GM19043 (cell line): ENCODE measurements around the gene TRAPPC3.
"Not testable (repeated sequence)": the region's sequence is repeated elsewhere in the genome, so short reads cannot be mapped to it uniquely, and the experiment has no call there.

Source experiments
- ATAC-seq: cut with Tn5 transposase; IDR thresholded peaks from one replicate; pipeline ENCODE4 v1.9.1; 2021; ENCODE audit warnings: low read depth; ENCODE audit not compliant: unreplicated experiment

Gene TRAPPC3

GRCh38 chr1:36166938-36167905 is 17.9 kb upstream of the TRAPPC3 start:
- no peak for ATAC-seq

- ATAC-seq = no peak
These were observed 16.9 kb upstream of the TRAPPC3 start for GRCh38 chr1:36166136-36166535.

- no peak for ATAC-seq
These were observed 15.9 kb upstream of the TRAPPC3 start for GRCh38 chr1:36165145-36165544.

- ATAC-seq = no peak
These were observed 15.1 kb upstream of the TRAPPC3 start for GRCh38 chr1:36164361-36164760.

- ATAC-seq = no peak
These were observed 14.1 kb upstream of the TRAPPC3 start for GRCh38 chr1:36163426-36163825.

- no peak for ATAC-seq
These were observed 13.5 kb upstream of the TRAPPC3 start for GRCh38 chr1:36162680-36163239.

GRCh38 chr1:36161641-36162531 is 12.6 kb upstream of the TRAPPC3 start:
- no peak for ATAC-seq

- no peak for ATAC-seq
These were observed 11.7 kb upstream of the TRAPPC3 start for GRCh38 chr1:36160949-36161485.

GRCh38 chr1:36160388-36160948 is 11.2 kb upstream of the TRAPPC3 start:
- ATAC-seq = no peak

GRCh38 chr1:36159614-36160387 is 10.5 kb upstream of the TRAPPC3 start:
- no peak for ATAC-seq

- ATAC-seq = not testable (repeated sequence)
These were observed 9.6 kb upstream of the TRAPPC3 start for GRCh38 chr1:36158827-36159252.

- ATAC-seq = no peak
These were observed 8.9 kb upstream of the TRAPPC3 start for GRCh38 chr1:36157973-36158826.

- no peak for ATAC-seq
These were observed 8.0 kb upstream of the TRAPPC3 start for GRCh38 chr1:36157115-36157903.

GRCh38 chr1:36156329-36157114 is 7.2 kb upstream of the TRAPPC3 start:
- peak; percentile 18 for ATAC-seq

GRCh38 chr1:36155408-36156328 is 6.4 kb upstream of the TRAPPC3 start, which contains the start of gene MAP7D1:
Gene MAP7D1, plus strand, starts transcription at chr1:36156160. Its CDS starts 258 bp downstream, at chr1:36156418.
- peak; percentile 46 for ATAC-seq
